LNCaP clone FGC (cell line): ENCODE data around the gene TPRG1L.

Experiments used
- DNase-seq: peaks from one replicate; pipeline ENCODE4 v3.0.0-alpha.2; 2011; ENCODE audit warnings: low read depth
- H3K4me3 ChIP-seq: 2 replicates; pipeline ENCODE4 v1.5.1; 2011; ENCODE audit warnings: mild to moderate bottlenecking, low read depth, low read length, control low read depth
- CTCF ChIP-seq: IDR thresholded peaks from 2 replicates; pipeline ENCODE4 v1.5.1; 2012; ENCODE audit warnings: mild to moderate bottlenecking; ENCODE audit not compliant: control insufficient read depth, insufficient read depth; ENCODE audit errors: extremely low read depth

Gene TPRG1L

GRCh38 chr1:3630161-3630611, 5.4 kb downstream of the TPRG1L start:
- no peak for TF ChIP-seq CTCF
- H3K4me3 ChIP-seq: no peak overlapping the region
- DNase-seq: no peak

- H3K4me3 ChIP-seq: no peak overlapping the region
- no peak for DNase-seq
- TF ChIP-seq CTCF: no peak
Observed at GRCh38 chr1:3630914-3631313, 6.1 kb downstream of the TPRG1L start.

GRCh38 chr1:3631320-3632260, 6.8 kb downstream of the TPRG1L start:
- no peak for TF ChIP-seq CTCF
- DNase-seq: no peak
- H3K4me3 ChIP-seq: no peak overlapping the region

GRCh38 chr1:3632298-3632697, 7.5 kb downstream of the TPRG1L start:
- no peak for TF ChIP-seq CTCF
- no peak overlapping the region for H3K4me3 ChIP-seq
- DNase-seq: no peak

GRCh38 chr1:3632716-3633343, 8.0 kb downstream of the TPRG1L start:
- no peak overlapping the region for H3K4me3 ChIP-seq
- DNase-seq: no peak
- TF ChIP-seq CTCF: no peak

- H3K4me3 ChIP-seq: no peak overlapping the region
- no peak for DNase-seq
- TF ChIP-seq CTCF: no peak
Observed at GRCh38 chr1:3633344-3634058, 8.7 kb downstream of the TPRG1L start.
